OCI-LY3 (cell line): Measurements from ENCODE around the gene DYRK1B.

ENCODE experiments used
- H2AFZ ChIP-seq: fragments of 200-600, 300-600 bp; shearing (Covaris generic); 2 replicates; pipeline ENCODE4 v1.6.0; 2014; ENCODE audit warnings: antibody characterized with exemption, low read depth, low read length
- H3K27ac ChIP-seq: fragments of 200-600, 300-600 bp; sonication (generic); 2 replicates; pipeline ENCODE4 v1.5.1; 2014; ENCODE audit warnings: mild to moderate bottlenecking, low read length, moderate library complexity, mixed read lengths
- H3K27me3 ChIP-seq: fragments of 200-600, 300-600 bp; sonication (generic); 2 replicates; pipeline ENCODE4 v1.6.1; 2014; ENCODE audit warnings: low read depth, low read length, mixed read lengths
- H3K36me3 ChIP-seq: fragments of 200-600, 300-600 bp; sonication (generic); replicated peaks from 2 replicates; pipeline ENCODE3; 2014; ENCODE audit warnings: low read depth, low read length, mixed read lengths
- H3K4me1 ChIP-seq: fragments of 300-600, 200-600 bp; sonication (generic); 2 replicates; pipeline ENCODE4 v1.6.1; 2014; ENCODE audit warnings: low read length, mixed read lengths
- H3K4me2 ChIP-seq: fragments of 200-600, 300-600 bp; sonication (generic); 2 replicates; pipeline ENCODE4 v1.6.1; 2014; ENCODE audit warnings: low read length, mixed read lengths
- H3K4me3 ChIP-seq: fragments of 300-600, 200-600 bp; sonication (generic); 2 replicates; pipeline ENCODE4 v1.5.1; 2014; ENCODE audit warnings: antibody characterized with exemption, mild to moderate bottlenecking, low read length, moderate library complexity
- H3K79me2 ChIP-seq: fragments of 300-600, 200-600 bp; shearing (Covaris generic); 2 replicates; pipeline ENCODE4 v1.6.1; 2014; ENCODE audit warnings: mild to moderate bottlenecking, low read length, mixed read lengths
- H3K9ac ChIP-seq: fragments of 300-600, 200-600 bp; shearing (Covaris generic); 2 replicates; pipeline ENCODE4 v1.6.0; 2014; ENCODE audit warnings: mild to moderate bottlenecking, low read length, moderate library complexity
- H3K9me3 ChIP-seq: fragments of 200-600, 300-600 bp; shearing (Covaris generic); 2 replicates; pipeline ENCODE4 v1.6.1; 2014; ENCODE audit warnings: low read length, mixed read lengths; ENCODE audit not compliant: insufficient read depth
- H4K20me1 ChIP-seq: fragments of 200-600, 300-600 bp; sonication (generic); 2 replicates; pipeline ENCODE4 v1.6.1; 2016; ENCODE audit warnings: low read length, mixed read lengths; ENCODE audit not compliant: insufficient read depth
- CTCF ChIP-seq: fragments of 200-600, 300-600 bp; sonication (generic); IDR thresholded peaks from 2 replicates; pipeline ENCODE4 v1.5.1; 2014; ENCODE audit warnings: antibody characterized with exemption, low read length, low read depth
- EZH2phosphoT487 ChIP-seq: fragments of 200-600 bp; shearing (Covaris generic); IDR thresholded peaks from 2 replicates; pipeline ENCODE4 v1.6.1; 2018; ENCODE audit warnings: antibody characterized with exemption, mixed run types, low read depth

DYRK1B gene

GRCh38 chr19:39826311-39826945 lies 7.5 kb downstream of the DYRK1B start:
- no peaks in the 10 kb centered on the region for H3K27me3 ChIP-seq
- H3K9ac ChIP-seq, result no peak overlapping the region
- H3K4me2 ChIP-seq, result no peak overlapping the region
- H2AFZ ChIP-seq, result no peak overlapping the region
- no peaks in the 10 kb centered on the region for H4K20me1 ChIP-seq
- no peak for TF ChIP-seq CTCF
- no peak for TF ChIP-seq EZH2phosphoT487
- H3K4me1 ChIP-seq, result no peaks in the 10 kb centered on the region
- no peak overlapping the region for H3K27ac ChIP-seq
- no peak overlapping the region for H3K4me3 ChIP-seq
- no peaks in the 10 kb centered on the region for H3K9me3 ChIP-seq
- H3K36me3 ChIP-seq, result peaks cover 62% of the 10 kb centered on the region
- no peaks in the 10 kb centered on the region for H3K79me2 ChIP-seq

- peaks cover 58% of the 10 kb centered on the region for H3K36me3 ChIP-seq
- no peaks in the 10 kb centered on the region for H3K27me3 ChIP-seq
- H2AFZ ChIP-seq, result no peak overlapping the region
- no peak overlapping the region for H3K4me2 ChIP-seq
- TF ChIP-seq CTCF (no peak), EZH2phosphoT487 (no peak)
- H3K9ac ChIP-seq, result no peak overlapping the region
- no peak overlapping the region for H3K27ac ChIP-seq
- no peaks in the 10 kb centered on the region for H3K9me3 ChIP-seq
- H4K20me1 ChIP-seq, result no peaks in the 10 kb centered on the region
- no peaks in the 10 kb centered on the region for H3K79me2 ChIP-seq
- no peaks in the 10 kb centered on the region for H3K4me1 ChIP-seq
- no peak overlapping the region for H3K4me3 ChIP-seq
Measured at GRCh38 chr19:39825531-39826076, 8.4 kb downstream of the DYRK1B start.

- peaks cover 53% of the 10 kb centered on the region for H3K36me3 ChIP-seq
- no peaks in the 10 kb centered on the region for H4K20me1 ChIP-seq
- H3K9me3 ChIP-seq, result no peaks in the 10 kb centered on the region
- H3K9ac ChIP-seq, result no peak overlapping the region
- no peaks in the 10 kb centered on the region for H3K27me3 ChIP-seq
- H2AFZ ChIP-seq, result no peak overlapping the region
- H3K4me3 ChIP-seq, result no peak overlapping the region
- no peak overlapping the region for H3K4me2 ChIP-seq
- H3K79me2 ChIP-seq, result no peaks in the 10 kb centered on the region
- H3K4me1 ChIP-seq, result no peaks in the 10 kb centered on the region
- TF ChIP-seq EZH2phosphoT487, result no peak
- TF ChIP-seq CTCF, result no peak
- H3K27ac ChIP-seq, result no peak overlapping the region
Measured at GRCh38 chr19:39825093-39825463, 8.9 kb downstream of the DYRK1B start.

GRCh38 chr19:39824143-39825092 lies 9.5 kb downstream of the DYRK1B start:
- no peaks in the 10 kb centered on the region for H3K27me3 ChIP-seq
- no peak overlapping the region for H3K4me3 ChIP-seq
- no peak overlapping the region for H2AFZ ChIP-seq
- no peaks in the 10 kb centered on the region for H3K9me3 ChIP-seq
- TF ChIP-seq EZH2phosphoT487 (no peak), CTCF (no peak)
- H3K9ac ChIP-seq, result no peak overlapping the region
- peaks cover 49% of the 10 kb centered on the region for H3K36me3 ChIP-seq
- H3K27ac ChIP-seq, result no peak overlapping the region
- H4K20me1 ChIP-seq, result no peaks in the 10 kb centered on the region
- no peaks in the 10 kb centered on the region for H3K4me1 ChIP-seq
- H3K79me2 ChIP-seq, result no peaks in the 10 kb centered on the region
- H3K4me2 ChIP-seq, result no peak overlapping the region
